Fibroblast of lung (primary cell): ENCODE results near the gene NKPD1. TPM values are rescaled to one million over a fixed set of nuclear protein-coding genes. Genes with fewer than 3 reads are reported as not detected.

Experiments
- DNase-seq, 2 donors: peaks; one replicate each; pipeline versions ENCODE4 v3.0.0 to v3.0.0-alpha.2; 2010; ENCODE audit warnings: low read depth in 2 of 2
- H2AFZ ChIP-seq: 2 replicates; pipeline ENCODE4 v1.5.1; 2012; ENCODE audit warnings: low read length, control low read depth, inconsistent platforms
- H3K27ac ChIP-seq: 2 replicates; pipeline ENCODE4 v1.5.1; 2011; ENCODE audit warnings: low read length, control low read depth; ENCODE audit not compliant: insufficient read depth
- H3K27me3 ChIP-seq: 2 replicates; pipeline ENCODE4 v1.5.1; 2011; ENCODE audit warnings: mild to moderate bottlenecking, low read length; ENCODE audit not compliant: control insufficient read depth, insufficient read depth
- H3K36me3 ChIP-seq: 2 replicates; pipeline ENCODE4 v1.5.1; 2011; ENCODE audit warnings: low read length; ENCODE audit not compliant: control insufficient read depth, insufficient read depth
- H3K4me1 ChIP-seq: 2 replicates; pipeline ENCODE4 v1.5.1; 2011; ENCODE audit warnings: low read length; ENCODE audit not compliant: control insufficient read depth, insufficient read depth; ENCODE audit errors: extremely low read depth
- H3K4me2 ChIP-seq: 2 replicates; pipeline ENCODE4 v1.5.1; 2011; ENCODE audit warnings: low read length, control low read depth; ENCODE audit not compliant: insufficient read depth; ENCODE audit errors: extremely low read depth
- H3K4me3 ChIP-seq, 4 experiments: fragments of 200-600 bp in 1 of 4; sonication (generic) in 1 of 4; replicated peaks in 1 of 4; 2 replicates each; pipeline ENCODE4 v1.5.1; 2011 to 2016; ENCODE audit warnings: low read length in 4 of 4, low read depth in 3 of 4, mild to moderate bottlenecking in 3 of 4, control low read depth in 2 of 4, inconsistent platforms in 1 of 4, mixed read lengths in 1 of 4; ENCODE audit not compliant: insufficient read depth in 1 of 4; ENCODE audit errors: control extremely low read depth in 1 of 4
- H3K79me2 ChIP-seq: 2 replicates; pipeline ENCODE4 v1.5.1; 2012; ENCODE audit warnings: mild to moderate bottlenecking, low read length, inconsistent platforms; ENCODE audit not compliant: control insufficient read depth, insufficient read depth
- H3K9ac ChIP-seq: 2 replicates; pipeline ENCODE4 v1.5.1; 2011; ENCODE audit warnings: mild to moderate bottlenecking, low read length, control low read depth; ENCODE audit not compliant: insufficient read depth
- H3K9me3 ChIP-seq: 2 replicates; pipeline ENCODE4 v1.5.1; 2012; ENCODE audit warnings: low read depth, low read length; ENCODE audit not compliant: control insufficient read depth, insufficient read depth
- H4K20me1 ChIP-seq: 2 replicates; pipeline ENCODE4 v1.5.1; 2011; ENCODE audit warnings: low read length; ENCODE audit not compliant: control insufficient read depth, insufficient read depth; ENCODE audit errors: extremely low read depth
- CTCF ChIP-seq, 2 donors: IDR thresholded peaks in 1 of 2; conservative IDR thresholded peaks in 1 of 2; 1 replicate in 1 of 2; 2 replicates in 1 of 2; pipeline ENCODE4 v1.5.1; 2011 to 2012; ENCODE audit warnings: low read length in 2 of 2, control low read depth in 1 of 2, inconsistent platforms in 1 of 2, low read depth in 1 of 2, mild to moderate bottlenecking in 1 of 2
- EZH2 ChIP-seq: IDR thresholded peaks from 2 replicates; pipeline ENCODE4 v1.5.1; 2012; ENCODE audit warnings: low read length, control low read depth, mild to moderate bottlenecking; ENCODE audit errors: missing control alignments
- polyA plus RNA-seq, 2 donors: library from polyadenylated mRNA; depleted of rRNA in 1 of 2; stranded (reverse) in 1 of 2; unstranded in 1 of 2; fragments of >200 nt; gene quantifications; 2 replicates each; pipeline ENCODE4 v1.2.1, GENCODE V29; 2011 to 2012; ENCODE audit warnings: missing spikeins in 1 of 2
- total RNA-seq: library from RNA; depleted of rRNA; stranded (reverse); fragments of >200 nt; gene quantifications from 2 replicates; pipeline ENCODE4 v1.2.1, GENCODE V29; 2014

The NKPD1 gene
- total and polyA plus RNA-seq, 2 donors (not counting 1 experiment from before 2014, with no cell fraction given) = 0.17 TPM; not detected in 1

- Histone ChIP-seq H3K79me2 (no peaks in the 10 kb centered on the region), H3K36me3 (no peaks in the 10 kb centered on the region), H3K4me1 (no peaks in the 10 kb centered on the region), H3K27ac (no peak overlapping the region), H3K4me3 (no peak overlapping the region), H3K9ac (no peak overlapping the region), H4K20me1 (no peaks in the 10 kb centered on the region), H3K27me3 (no peaks in the 10 kb centered on the region), H2AFZ (no peak overlapping the region), H3K4me2 (no peak overlapping the region), H3K9me3 (no peaks in the 10 kb centered on the region)
- TF ChIP-seq EZH2 = no peak
- DNase-seq = no peak
These were observed 10.4 kb upstream of the NKPD1 start for GRCh38 chr19:45171211-45171623.

GRCh38 chr19:45170146-45171106 is 9.6 kb upstream of the NKPD1 start:
- no peaks in the 10 kb centered on the region for H3K79me2 ChIP-seq
- no peak overlapping the region for H3K27ac ChIP-seq
- no peaks in the 10 kb centered on the region for H3K27me3 ChIP-seq
- H3K4me3 ChIP-seq = no peak overlapping the region
- H3K9me3 ChIP-seq = no peaks in the 10 kb centered on the region
- no peaks in the 10 kb centered on the region for H3K4me1 ChIP-seq
- no peak overlapping the region for H3K4me2 ChIP-seq
- no peaks in the 10 kb centered on the region for H3K36me3 ChIP-seq
- no peak overlapping the region for H2AFZ ChIP-seq
- DNase-seq = no peak
- no peak overlapping the region for H3K9ac ChIP-seq
- no peaks in the 10 kb centered on the region for H4K20me1 ChIP-seq
- no peak for TF ChIP-seq CTCF (conservative IDR thresholded peaks at IDR 0.05 in 1 of 2, IDR thresholded peaks at IDR 0.05 in 1 of 2; ENCODE audit: low read depth in 1 of 2, low read length in 2 of 2)
- TF ChIP-seq EZH2 = no peak

- H3K4me2 ChIP-seq = no peak overlapping the region
- no peaks in the 10 kb centered on the region for H3K4me1 ChIP-seq
These were observed 8.8 kb upstream of the NKPD1 start for GRCh38 chr19:45169602-45170001.

More at GRCh38 chr19:45169602-45170001, 8.8 kb upstream of the NKPD1 start:
- DNase-seq = no peak
- TF ChIP-seq CTCF (conservative IDR thresholded peaks at IDR 0.05 in 1 of 2, IDR thresholded peaks at IDR 0.05 in 1 of 2; ENCODE audit: low read depth in 1 of 2, low read length in 2 of 2) (no peak), EZH2 (no peak)
- H3K9ac ChIP-seq = no peak overlapping the region
- H3K27ac ChIP-seq = no peak overlapping the region
- H3K4me3 ChIP-seq = no peak overlapping the region
- no peaks in the 10 kb centered on the region for H3K36me3 ChIP-seq
- H3K9me3 ChIP-seq = no peaks in the 10 kb centered on the region
- H4K20me1 ChIP-seq = no peaks in the 10 kb centered on the region
- no peaks in the 10 kb centered on the region for H3K27me3 ChIP-seq
- no peak overlapping the region for H2AFZ ChIP-seq
- H3K79me2 ChIP-seq = no peaks in the 10 kb centered on the region
